ENCODE measurements around the gene PODXL2.

- TF ChIP-seq CTCF (IDR thresholded peaks at IDR 0.05), result no peak
- TF ChIP-seq TCF7L2 (IDR thresholded peaks at IDR 0.05; ENCODE audit: low read depth, low read length), result no peak
- no peak for TF ChIP-seq POLR2AphosphoS5 (IDR thresholded peaks at IDR 0.05; ENCODE audit: low read depth, low read length)
Measured at GRCh38 chr3:127614928-127615589, 13.9 kb upstream of the PODXL2 start.

Data from Panc1 (cell line).